Measurements from ENCODE around the gene ADCY9.

ADCY9 gene

GRCh38 chr16:4053301-4053845 lies 62.9 kb downstream of the ADCY9 start (continued):
- TF ChIP-seq ZNF26 (tag by site-specific recombination; IDR thresholded peaks at IDR 0.05) (no peak), SCRT2 (tag by site-specific recombination; IDR thresholded peaks at IDR 0.05) (peak; percentile 74), SP3 (tag by site-specific recombination; IDR thresholded peaks at IDR 0.05) (no peak), ZFP3 (tag by site-specific recombination; IDR thresholded peaks at IDR 0.05; ENCODE audit: low read depth) (no peak), ZNF555 (tag by site-specific recombination; conservative IDR thresholded peaks at IDR 0.05) (no peak), ZNF521 (tag by site-specific recombination; IDR thresholded peaks at IDR 0.05) (no peak), SP7 (tag by site-specific recombination; IDR thresholded peaks at IDR 0.05) (no peak), ZNF48 (tag by site-specific recombination; IDR thresholded peaks at IDR 0.05) (no peak)

GRCh38 chr16:4052801-4053293 lies 63.4 kb downstream of the ADCY9 start:
- Histone ChIP-seq H3K9me3 (ENCODE audit: control insufficient read depth, insufficient read depth, low read depth, low read length) (no peaks in the 10 kb centered on the region), H3K36me3 (ENCODE audit: control insufficient read depth in 2 of 2, insufficient read depth in 1 of 2, low read length in 2 of 2) (no peaks in the 10 kb centered on the region), H3K4me3 (ENCODE audit: low read depth, low read length) (no peak overlapping the region), H3K4me1 (ENCODE audit: control insufficient read depth, insufficient read depth, low read length) (peaks cover 13% of the 10 kb centered on the region), H3K27ac (ENCODE audit: extremely low read depth, low read depth, low read length) (no peak overlapping the region)
- TF ChIP-seq ZBTB7A (tag by site-specific recombination; IDR thresholded peaks at IDR 0.05; ENCODE audit: low read depth) (no peak), ZBTB8A (tag by site-specific recombination; IDR thresholded peaks at IDR 0.05) (0 out of 2 replicates have a peak, but pooled peaks have one; percentile 5), ZNF239 (tag by site-specific recombination; IDR thresholded peaks at IDR 0.05) (no peak), ZBTB44 (tag by site-specific recombination; IDR thresholded peaks at IDR 0.05) (no peak), SP3 (tag by site-specific recombination; IDR thresholded peaks at IDR 0.05) (no peak), ZXDB (tag by site-specific recombination; IDR thresholded peaks at IDR 0.05) (no peak), INSM2 (tag by site-specific recombination; IDR thresholded peaks at IDR 0.05) (no peak)
- TF ChIP-seq, protein P1, sequence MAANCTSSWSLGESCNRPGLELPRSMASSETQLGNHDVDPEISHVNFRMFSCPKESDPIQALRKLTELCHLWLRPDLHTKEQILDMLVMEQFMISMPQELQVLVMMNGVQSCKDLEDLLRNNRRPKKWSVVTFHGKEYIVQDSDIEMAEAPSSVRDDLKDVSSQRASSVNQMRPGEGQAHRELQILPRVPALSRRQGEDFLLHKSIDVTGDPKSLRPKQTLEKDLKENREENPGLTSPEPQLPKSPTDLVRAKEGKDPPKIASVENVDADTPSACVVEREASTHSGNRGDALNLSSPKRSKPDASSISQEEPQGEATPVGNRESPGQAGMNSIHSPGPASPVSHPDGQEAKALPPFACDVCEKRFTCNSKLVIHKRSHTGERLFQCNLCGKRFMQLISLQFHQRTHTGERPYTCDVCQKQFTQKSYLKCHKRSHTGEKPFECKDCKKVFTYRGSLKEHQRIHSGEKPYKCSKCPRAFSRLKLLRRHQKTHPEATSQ (tag by site-specific recombination; IDR thresholded peaks at IDR 0.05), result no peak
- ChIA-PET CTCF (no interaction called here), POLR2A (no interaction called here)

DNA sequence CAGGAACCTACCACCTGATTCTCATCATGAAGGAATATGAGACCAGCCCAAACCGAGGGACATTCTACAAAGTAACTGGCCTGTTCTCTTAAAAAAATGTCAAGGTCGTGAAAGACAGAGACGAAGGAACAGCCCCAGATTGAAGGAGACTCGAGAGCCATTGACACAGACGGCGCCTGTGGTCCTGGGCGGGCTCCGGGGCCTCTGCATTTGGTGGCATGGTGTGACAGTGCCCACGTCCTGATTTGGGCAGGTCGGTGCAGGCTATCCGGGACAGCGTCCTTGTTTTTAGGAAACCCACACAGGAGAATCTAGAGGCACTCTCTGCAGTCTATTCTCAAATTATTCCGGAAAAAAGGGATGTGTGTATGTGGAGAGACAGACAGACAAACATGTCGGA lies 64.1 kb downstream of the ADCY9 start:
- H3K36me3 ChIP-seq (ENCODE audit: control insufficient read depth in 2 of 2, insufficient read depth in 1 of 2, low read length in 2 of 2), result no peaks in the 10 kb centered on the region
- H3K4me3 ChIP-seq (ENCODE audit: low read depth, low read length), result no peak overlapping the region
- ChIA-PET POLR2A (no interaction called here), CTCF (no interaction called here)
- H3K9me3 ChIP-seq (ENCODE audit: control insufficient read depth, insufficient read depth, low read depth, low read length), result no peaks in the 10 kb centered on the region
- TF ChIP-seq ZNF19 (tag by site-specific recombination; IDR thresholded peaks at IDR 0.05; ENCODE audit: low read depth) (no peak), GLIS2 (tag by site-specific recombination; IDR thresholded peaks at IDR 0.05) (no peak), KLF9 (tag by site-specific recombination; IDR thresholded peaks at IDR 0.05; ENCODE audit: low read depth) (no peak)
- no peak overlapping the region for H3K27ac ChIP-seq (ENCODE audit: extremely low read depth, low read depth, low read length)
- H3K4me1 ChIP-seq (ENCODE audit: control insufficient read depth, insufficient read depth, low read length), result peaks cover 13% of the 10 kb centered on the region
